MM.1S (cell line): ENCODE results near the gene RBM45.

Experiments
- CTCF ChIP-seq: fragments of 300-600 bp; sonication (generic); IDR thresholded peaks from 2 replicates; pipeline ENCODE4 v1.5.1; 2016; ENCODE audit warnings: antibody characterized with exemption, low read length, mixed read lengths
- EZH2phosphoT487 ChIP-seq: fragments of 300-600 bp; sonication (generic); IDR thresholded peaks from 2 replicates; pipeline ENCODE4 v1.6.1; 2018; ENCODE audit warnings: antibody characterized with exemption, low read length

- TF ChIP-seq EZH2phosphoT487 = no peak
- TF ChIP-seq CTCF = no peak
These were observed 43.3 kb downstream of the RBM45 start for GRCh38 chr2:178155524-178155923.
